Activated T-cell treated with anti-CD3 and anti-CD28 coated beads, Interleukin-2, amount 50 U/mL, for 4 hours (primary cell): ENCODE results near the gene KLHL12. TPM values are rescaled to one million over a fixed set of nuclear protein-coding genes. Genes with fewer than 3 reads are reported as not detected.
A peak's percentile ranks its signal among the peaks of the same experiment; 100 is the strongest.

ENCODE experiments used
- ATAC-seq, 2 donors: fragments of 200-7000 bp; cut with Tn5 transposase; one replicate each; pipeline ENCODE4 v1.10.0; 2021
- DNase-seq: peaks from one replicate; pipeline ENCODE4 v3.0.0-alpha.2; 2020
- H3K27me3 Mint-ChIP-seq: one replicate; pipeline ENCODE4 v1.8.0; 2021; ENCODE audit warnings: low read depth, mixed read lengths
- H3K36me3 Mint-ChIP-seq: one replicate; pipeline ENCODE4 v1.8.0; 2022; ENCODE audit warnings: mixed read lengths; ENCODE audit not compliant: insufficient read depth
- H3K4me1 Mint-ChIP-seq: one replicate; pipeline ENCODE4 v1.8.0; 2021; ENCODE audit warnings: low read depth, mixed read lengths
- H3K4me3 Mint-ChIP-seq: one replicate; pipeline ENCODE4 v1.8.0; 2021; ENCODE audit warnings: mild to moderate bottlenecking, moderate library complexity, mixed read lengths
- H3K9me3 Mint-ChIP-seq: one replicate; pipeline ENCODE4 v1.8.0; 2021; ENCODE audit warnings: mixed read lengths
- total RNA-seq, 3 donors: library from RNA; stranded (reverse); gene quantifications; one replicate each; pipeline ENCODE4 v1.2.1, GENCODE V29; 2021

Gene KLHL12
- total RNA-seq, 3 donors from 2014 or later: 31.1 to 32.5 (median 32.3) TPM

DNA sequence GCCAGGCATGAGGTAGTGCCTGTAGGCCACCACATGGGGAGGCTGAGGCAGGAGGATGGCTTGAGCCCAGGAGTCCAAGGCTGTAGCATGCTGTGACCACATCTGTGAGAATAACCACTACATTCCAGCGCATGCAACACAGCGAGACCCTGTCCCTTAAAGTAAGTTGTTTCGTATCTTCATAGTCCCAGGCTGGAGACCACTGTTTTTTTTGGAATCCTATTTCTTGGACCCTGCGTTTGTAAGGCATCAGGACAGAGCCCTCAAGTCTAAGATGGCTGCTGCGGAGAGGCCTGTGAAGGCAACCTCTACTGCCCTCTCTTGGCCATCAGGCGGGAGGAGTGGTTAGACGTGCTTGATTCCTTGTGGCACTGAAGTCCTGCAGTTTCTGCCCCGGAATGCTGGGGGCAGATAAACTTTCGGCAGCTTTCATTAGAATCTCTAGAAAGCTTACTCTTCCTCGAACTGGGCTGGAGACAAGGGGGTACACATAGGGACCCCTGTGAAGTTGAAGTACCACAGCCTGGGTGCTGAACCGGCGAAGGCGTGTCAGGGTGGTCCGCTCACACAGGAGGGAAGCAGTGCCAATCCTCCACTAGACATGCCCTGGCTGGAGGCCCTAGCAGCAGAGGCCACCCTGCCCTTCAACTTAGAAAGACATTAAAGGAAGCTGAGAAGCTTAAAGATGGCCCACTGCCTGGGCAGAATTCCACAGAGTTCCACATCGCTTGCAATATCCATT, 74.7 kb downstream of the KLHL12 start:
- H3K4me3 Mint-ChIP-seq: no peak overlapping the region

DNA sequence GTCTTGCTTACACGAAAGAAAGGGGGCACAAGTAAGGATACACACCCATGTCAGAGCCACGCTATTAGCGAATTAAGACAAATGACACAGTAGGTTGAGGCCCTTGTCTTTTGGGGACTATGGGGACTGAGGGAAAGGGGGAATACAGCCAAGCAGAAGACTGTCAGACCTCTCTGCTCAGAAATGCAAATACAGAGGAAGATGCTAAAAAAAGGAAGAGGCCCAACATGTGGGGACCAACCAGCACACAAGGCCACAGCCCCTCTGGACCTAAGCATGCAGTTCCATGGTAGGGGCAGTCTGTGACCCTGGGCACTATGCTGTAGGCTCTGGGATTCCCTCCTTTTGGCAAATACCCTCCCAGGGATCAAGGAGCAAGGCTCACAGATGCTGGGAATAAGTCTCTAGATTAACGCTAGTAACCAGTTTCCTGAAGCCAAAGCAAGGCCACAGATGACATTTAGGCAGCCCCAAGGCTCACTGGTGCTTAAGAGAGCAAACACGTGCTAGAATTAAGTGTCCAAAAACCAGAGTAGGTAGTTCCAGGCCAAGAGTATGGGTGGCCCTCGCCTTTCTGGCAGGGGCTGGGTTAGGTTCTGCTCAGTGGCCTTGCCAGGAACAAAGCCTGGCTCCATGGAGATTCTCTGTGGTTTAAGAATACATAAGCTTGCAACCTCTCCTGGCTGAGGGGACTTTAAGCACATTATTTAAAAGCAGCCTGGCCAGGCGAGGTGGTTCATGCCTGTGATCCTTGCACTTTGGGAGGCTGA, 76.3 kb downstream of the KLHL12 start:
- H3K27me3 Mint-ChIP-seq: no peaks in the 10 kb centered on the region
- no peaks in the 10 kb centered on the region for H3K4me1 Mint-ChIP-seq
- DNase-seq (no peak), ATAC-seq (no peak)
- H3K9me3 Mint-ChIP-seq: no peaks in the 10 kb centered on the region
- no peak overlapping the region for H3K4me3 Mint-ChIP-seq
- no peaks in the 10 kb centered on the region for H3K36me3 Mint-ChIP-seq

More for the DNA sequence above, 74.7 kb downstream of the KLHL12 start:
- no peaks in the 10 kb centered on the region for H3K27me3 Mint-ChIP-seq
- no peaks in the 10 kb centered on the region for H3K9me3 Mint-ChIP-seq
- DNase-seq (peak; percentile 29), ATAC-seq (peak; percentile 77 to 82)
- no peaks in the 10 kb centered on the region for H3K36me3 Mint-ChIP-seq
- no peaks in the 10 kb centered on the region for H3K4me1 Mint-ChIP-seq

DNA sequence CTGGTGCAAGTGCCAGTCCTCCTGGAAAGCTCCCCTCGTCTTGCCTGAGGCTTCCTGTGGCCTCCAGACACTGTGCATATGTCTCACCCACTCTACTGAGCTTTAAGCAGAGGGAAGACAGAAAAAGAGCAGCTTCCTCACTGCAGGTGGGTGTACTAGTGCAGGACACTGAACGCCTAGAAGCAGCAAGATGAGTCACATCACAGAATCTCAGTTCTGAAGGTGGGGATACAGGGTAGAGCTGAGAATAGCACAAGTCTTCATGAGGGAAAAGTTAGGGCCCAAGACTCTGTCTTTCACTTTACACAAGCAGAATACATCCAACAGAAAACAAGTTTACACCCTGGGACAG, 78.9 kb downstream of the KLHL12 start:
- Mint-ChIP-seq H3K4me3 (no peak overlapping the region), H3K9me3 (no peaks in the 10 kb centered on the region), H3K36me3 (no peaks in the 10 kb centered on the region), H3K27me3 (peaks cover 1% of the 10 kb centered on the region), H3K4me1 (no peaks in the 10 kb centered on the region)
- ATAC-seq (peak in 1 of 2 donors; percentile 14), DNase-seq (no peak)

DNA sequence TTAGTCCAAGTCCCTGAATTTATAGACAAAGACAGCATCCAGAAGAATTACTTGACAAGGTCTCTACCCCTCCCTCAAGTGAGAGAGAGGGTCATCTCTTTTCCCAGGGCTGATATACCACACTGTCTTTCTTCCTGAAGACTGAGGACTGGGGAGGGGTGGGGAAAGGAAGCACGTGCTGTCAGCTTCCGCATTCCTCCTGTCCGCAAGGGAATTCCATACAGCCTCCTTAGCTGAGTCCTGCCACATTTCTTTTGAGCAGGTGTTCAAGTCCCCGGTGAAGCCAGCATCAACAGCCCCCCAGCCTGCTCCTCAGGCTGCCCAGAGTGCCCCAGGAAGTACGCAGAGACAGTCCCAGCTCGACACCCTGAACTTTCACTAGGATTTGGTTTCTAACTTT, 82.1 kb downstream of the KLHL12 start:
- H3K36me3 Mint-ChIP-seq: no peaks in the 10 kb centered on the region
- no peak overlapping the region for H3K4me3 Mint-ChIP-seq
- H3K27me3 Mint-ChIP-seq: peaks cover 1% of the 10 kb centered on the region
- H3K9me3 Mint-ChIP-seq: no peaks in the 10 kb centered on the region
- ATAC-seq: no peak
- DNase-seq: no peak
- no peaks in the 10 kb centered on the region for H3K4me1 Mint-ChIP-seq

DNA sequence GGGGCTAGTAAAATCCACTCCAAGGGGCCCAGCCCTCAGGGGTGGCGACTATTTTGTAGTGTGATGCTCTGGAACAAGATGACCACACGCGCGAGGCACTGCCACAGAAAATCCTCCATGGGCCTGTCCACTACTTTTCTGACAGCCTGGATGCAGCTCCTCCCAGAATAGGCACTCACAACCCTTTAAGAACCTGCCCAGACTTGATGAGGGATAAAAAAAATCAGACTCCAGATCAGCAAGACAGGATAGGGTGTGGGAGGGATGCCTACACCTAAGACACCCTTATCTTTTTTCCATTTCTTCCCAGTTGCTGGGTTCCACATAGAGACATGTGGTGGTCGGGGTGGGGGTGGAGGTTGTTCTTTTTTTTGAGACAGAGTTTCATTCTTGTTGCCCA, 82.8 kb downstream of the KLHL12 start:
- H3K4me1 Mint-ChIP-seq: no peaks in the 10 kb centered on the region
- ATAC-seq: no peak
- H3K4me3 Mint-ChIP-seq: no peak overlapping the region
- no peaks in the 10 kb centered on the region for H3K9me3 Mint-ChIP-seq
- H3K36me3 Mint-ChIP-seq: no peaks in the 10 kb centered on the region
- H3K27me3 Mint-ChIP-seq: peaks cover 1% of the 10 kb centered on the region
- no peak for DNase-seq

DNA sequence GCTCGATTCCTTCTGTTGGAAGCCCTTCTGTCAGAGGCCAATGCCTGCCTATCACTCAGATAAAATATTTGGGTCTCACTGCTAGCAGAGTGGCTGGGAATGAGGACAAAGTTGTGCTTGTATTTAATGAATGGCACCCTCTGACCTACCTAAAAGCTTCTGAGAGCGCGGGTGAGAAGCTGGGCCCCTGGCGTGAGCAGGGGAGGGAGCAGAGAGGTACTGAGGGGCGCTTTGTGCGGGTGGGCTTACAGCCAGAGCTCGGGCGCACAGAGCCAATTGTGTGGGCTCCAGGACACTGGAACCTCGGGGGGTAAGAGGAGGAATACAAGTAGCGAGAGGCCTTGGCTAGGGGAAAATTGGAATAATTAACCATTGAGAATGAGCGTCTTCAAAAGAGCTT, 84.0 kb downstream of the KLHL12 start:
- ATAC-seq (no peak), DNase-seq (no peak)
- peaks cover under 1% of the 10 kb centered on the region for H3K4me1 Mint-ChIP-seq
- no peaks in the 10 kb centered on the region for H3K9me3 Mint-ChIP-seq
- H3K4me3 Mint-ChIP-seq: no peak overlapping the region
- peaks cover 1% of the 10 kb centered on the region for H3K27me3 Mint-ChIP-seq
- no peaks in the 10 kb centered on the region for H3K36me3 Mint-ChIP-seq

Other genes starting within 250 kb of the KLHL12 start
- gene SYT2, start 216.8 kb downstream of the KLHL12 start, total RNA-seq: not detected
- 10 to 100 TPM; 19.4 to 36.0 (median 28.9) TPM for gene KDM5B, start 118.8 kb downstream of the KLHL12 start, total RNA-seq
- gene PCAT6, start 116.3 kb downstream of the KLHL12 start, total RNA-seq: under 1 TPM in 1 of 3 donors, not detected in 2; 0.48 TPM
- gene RABIF, start 38.1 kb downstream of the KLHL12 start, total RNA-seq: 10 to 100 TPM in 2 of 3 donors, 1 to 10 TPM in 1; 9.7 to 10.3 (median 10.2) TPM
- gene ADIPOR1, start 31.1 kb upstream of the KLHL12 start, total RNA-seq: 10 to 100 TPM; 85.7 to 94.1 (median 90.7) TPM
- gene CYB5R1, start 40.0 kb upstream of the KLHL12 start, total RNA-seq: 10 to 100 TPM; 28.9 to 36.4 (median 32.5) TPM
- 10 to 100 TPM; 82.3 to 85.8 (median 85.6) TPM for gene TMEM183A, start 80.1 kb upstream of the KLHL12 start, total RNA-seq
- gene PPFIA4, start 99.3 kb upstream of the KLHL12 start, total RNA-seq: 1 to 10 TPM in 1 of 3 donors, under 1 TPM in 2; 0.37 to 1.2 (median 0.82) TPM
- not detected for gene MYOG, start 158.8 kb upstream of the KLHL12 start, total RNA-seq
- under 1 TPM in 1 of 3 donors, not detected in 2; 0.10 TPM for gene ADORA1, start 200.5 kb upstream of the KLHL12 start, total RNA-seq
- gene MYBPH, start 248.6 kb upstream of the KLHL12 start, total RNA-seq: not detected